GM10266 (cell line): ENCODE results near the gene FAM222B.

Experiments
- DNase-seq: peaks from one replicate; pipeline ENCODE4 v3.0.0; 2012; ENCODE audit errors: extremely low spot score
- TF ChIP-seq, protein P1 (sequence below): IDR thresholded peaks from 2 replicates; pipeline ENCODE4 v1.5.1; 2012; ENCODE audit warnings: mild to moderate bottlenecking, low read depth; ENCODE audit not compliant: control insufficient read depth, insufficient read depth; ENCODE audit errors: missing control alignments

Gene FAM222B

DNA sequence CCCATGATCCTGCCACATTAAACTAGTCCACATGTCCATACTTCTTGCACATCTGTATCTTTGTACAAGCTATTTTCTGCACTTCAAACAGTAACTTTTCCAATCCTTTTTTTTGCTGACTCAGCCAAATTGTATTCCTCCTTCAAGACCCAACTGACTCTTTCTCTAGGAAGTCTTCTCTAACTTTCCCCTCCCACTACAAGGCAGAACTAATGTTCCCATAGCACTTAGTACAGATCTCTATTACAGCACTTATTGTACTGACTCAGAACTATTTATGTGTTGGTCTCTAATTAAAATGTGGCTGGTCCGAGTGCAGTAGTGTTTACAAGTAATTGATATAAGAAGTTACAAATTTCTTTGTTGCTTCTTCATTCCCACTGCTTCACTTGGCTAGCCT, 8.2 kb downstream of the FAM222B start:
- TF ChIP-seq, protein P1, sequence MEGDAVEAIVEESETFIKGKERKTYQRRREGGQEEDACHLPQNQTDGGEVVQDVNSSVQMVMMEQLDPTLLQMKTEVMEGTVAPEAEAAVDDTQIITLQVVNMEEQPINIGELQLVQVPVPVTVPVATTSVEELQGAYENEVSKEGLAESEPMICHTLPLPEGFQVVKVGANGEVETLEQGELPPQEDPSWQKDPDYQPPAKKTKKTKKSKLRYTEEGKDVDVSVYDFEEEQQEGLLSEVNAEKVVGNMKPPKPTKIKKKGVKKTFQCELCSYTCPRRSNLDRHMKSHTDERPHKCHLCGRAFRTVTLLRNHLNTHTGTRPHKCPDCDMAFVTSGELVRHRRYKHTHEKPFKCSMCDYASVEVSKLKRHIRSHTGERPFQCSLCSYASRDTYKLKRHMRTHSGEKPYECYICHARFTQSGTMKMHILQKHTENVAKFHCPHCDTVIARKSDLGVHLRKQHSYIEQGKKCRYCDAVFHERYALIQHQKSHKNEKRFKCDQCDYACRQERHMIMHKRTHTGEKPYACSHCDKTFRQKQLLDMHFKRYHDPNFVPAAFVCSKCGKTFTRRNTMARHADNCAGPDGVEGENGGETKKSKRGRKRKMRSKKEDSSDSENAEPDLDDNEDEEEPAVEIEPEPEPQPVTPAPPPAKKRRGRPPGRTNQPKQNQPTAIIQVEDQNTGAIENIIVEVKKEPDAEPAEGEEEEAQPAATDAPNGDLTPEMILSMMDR: no peak
- no peak for DNase-seq

DNA sequence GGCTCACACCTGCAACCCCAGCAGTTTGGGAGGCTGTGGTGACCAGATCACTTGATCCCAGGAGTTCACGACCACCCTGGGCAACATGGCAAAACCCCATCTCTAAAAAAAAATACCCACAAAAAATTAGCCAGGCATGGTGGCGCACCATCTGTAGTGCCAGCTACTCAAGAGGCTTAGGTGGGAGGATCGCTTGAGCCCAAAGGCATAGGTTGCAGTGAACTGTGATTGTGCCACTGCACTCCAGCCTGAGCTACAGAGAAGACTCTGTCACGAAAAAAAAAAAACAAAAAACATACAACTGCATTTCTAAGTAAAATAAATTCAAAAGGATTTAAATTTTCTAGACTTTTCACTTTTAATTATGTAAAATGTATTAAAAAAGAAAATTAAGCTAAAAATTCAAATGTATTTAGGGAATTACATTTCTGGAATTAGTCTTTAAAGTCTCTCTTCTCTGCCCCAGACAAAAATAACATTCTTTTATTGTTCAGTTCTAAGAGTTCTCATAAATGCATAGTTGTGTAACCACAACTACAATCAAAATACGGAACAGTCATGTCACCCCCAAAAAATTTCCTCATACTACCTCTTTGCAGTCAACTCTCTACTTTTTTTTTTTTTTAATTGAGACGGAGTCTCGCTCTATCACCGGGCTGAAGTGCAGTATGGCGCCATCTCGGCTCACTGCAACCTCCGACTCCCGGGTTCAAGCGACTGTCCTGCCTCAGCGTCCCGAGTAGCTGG, 14.1 kb downstream of the FAM222B start:
- TF ChIP-seq, protein P1: no peak
- no peak for DNase-seq

DNA sequence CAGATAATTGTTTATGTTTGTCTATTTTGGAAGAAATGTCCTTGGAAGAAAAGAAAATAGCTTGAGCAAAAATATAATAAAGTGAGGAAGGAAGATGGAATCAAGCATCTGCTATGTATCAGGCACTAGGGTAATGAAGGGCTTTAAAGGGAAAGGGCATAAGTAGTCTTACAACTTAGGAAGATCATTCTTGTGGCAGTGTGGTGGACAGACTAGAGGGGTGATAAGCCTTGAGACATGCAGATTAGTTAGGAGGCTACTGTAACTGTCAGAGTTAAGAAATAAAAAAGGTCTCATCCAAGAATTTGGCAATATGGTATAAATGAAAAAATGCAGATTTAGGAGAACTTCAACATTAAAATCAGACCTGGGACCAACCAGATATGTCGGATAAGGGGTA, 14.9 kb downstream of the FAM222B start:
- no peak for DNase-seq
- TF ChIP-seq, protein P1: no peak

DNA sequence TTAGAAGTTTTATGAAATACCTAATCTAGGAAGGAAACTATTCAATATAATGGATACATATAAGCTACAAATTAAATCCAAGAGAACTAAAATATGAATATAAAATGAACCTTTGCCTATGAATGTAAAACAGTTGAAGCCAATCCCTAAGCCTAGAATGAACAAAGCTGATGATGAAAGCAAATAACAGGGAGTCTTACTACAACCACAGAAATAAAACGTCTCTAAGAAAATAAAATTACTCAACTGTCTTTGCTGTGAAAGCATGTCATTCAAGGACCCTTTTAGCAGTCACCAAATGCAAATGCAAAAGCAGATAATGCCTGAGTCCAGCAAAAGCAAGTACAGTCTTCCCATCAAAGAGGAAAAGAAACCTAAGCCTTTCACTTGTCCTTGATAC, 23.0 kb downstream of the FAM222B start:
- no peak for DNase-seq
- TF ChIP-seq, protein P1: no peak

DNA sequence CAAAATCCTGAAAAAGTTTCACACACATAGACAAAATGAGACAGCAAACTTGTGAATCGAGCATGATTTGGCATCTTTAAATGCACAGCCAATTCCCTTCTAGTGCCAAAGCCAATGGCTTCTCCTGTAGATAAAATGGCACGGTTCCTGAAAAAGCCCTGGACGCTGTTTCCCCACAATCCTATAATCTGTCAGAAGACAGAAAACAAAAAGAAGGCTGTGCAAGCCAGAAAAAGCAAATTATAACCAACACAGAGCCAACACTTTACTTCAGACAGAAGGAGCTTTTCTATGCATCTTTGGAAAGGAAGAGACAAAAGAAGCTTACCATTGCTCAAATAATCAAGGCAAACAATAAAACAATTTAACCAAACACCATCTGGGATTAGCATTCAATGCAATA, 23.8 kb downstream of the FAM222B start:
- TF ChIP-seq, protein P1: no peak

DNA sequence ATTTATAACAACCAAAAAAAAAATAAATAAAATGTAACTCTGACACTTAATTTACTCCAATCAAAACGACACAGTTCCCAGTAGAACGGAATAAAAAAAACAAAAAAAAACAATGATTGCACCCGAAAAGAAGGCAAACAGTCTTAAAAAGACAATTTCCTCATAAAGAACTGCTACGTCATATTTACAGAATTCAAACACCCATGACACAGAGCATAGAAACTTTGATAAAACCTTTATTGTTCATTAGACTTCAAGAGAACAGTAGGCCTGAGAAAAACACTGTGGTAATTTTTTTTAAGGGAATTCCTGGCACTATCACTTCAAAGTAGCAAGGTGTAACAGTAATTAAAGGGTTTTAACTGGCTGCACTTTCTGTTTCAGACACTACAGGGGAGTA, 26.1 kb downstream of the FAM222B start:
- TF ChIP-seq, protein P1: no peak

More for the DNA sequence above, 23.8 kb downstream of the FAM222B start:
- DNase-seq: no peak

DNA sequence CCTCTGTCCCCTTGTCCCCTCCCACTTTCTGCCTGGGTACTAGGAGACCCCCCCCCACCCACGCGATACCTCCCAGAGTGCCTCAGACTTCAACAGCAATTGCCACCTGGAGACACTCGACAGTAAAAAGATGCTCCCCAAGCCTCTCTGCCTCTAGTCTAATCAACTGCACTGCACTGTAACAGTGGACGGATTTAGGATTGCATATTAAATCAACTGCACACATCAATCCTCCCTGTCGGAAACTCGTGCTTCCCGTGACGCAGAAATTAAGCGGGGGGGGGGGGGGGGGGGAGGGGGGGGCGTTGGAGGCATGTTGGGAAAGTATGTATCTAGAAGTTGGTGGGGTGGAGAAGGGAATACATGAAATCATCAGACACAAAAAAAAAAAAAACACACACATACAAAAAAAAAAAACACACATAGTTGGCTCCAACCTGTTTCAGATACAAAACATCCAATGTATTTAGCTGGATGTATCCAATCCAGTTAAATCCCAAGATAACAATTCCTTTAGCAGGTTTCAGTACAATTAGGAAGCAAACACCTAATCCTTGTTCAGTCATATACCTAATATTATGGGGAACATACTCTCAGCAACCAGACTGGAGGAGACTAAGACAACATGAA, 29.7 kb downstream of the FAM222B start:
- DNase-seq: no peak
- TF ChIP-seq, protein P1: no peak

More for the DNA sequence above, 26.1 kb downstream of the FAM222B start:
- DNase-seq: no peak
